GM12892 (cell line): ENCODE data around the gene GLT1D1.

Experiments
- POLR2A ChIP-seq: IDR thresholded peaks from 2 replicates; pipeline ENCODE4 v1.6.1; 2011; ENCODE audit warnings: low read depth, low read length, control low read depth
- POLR2AphosphoS5 ChIP-seq: IDR thresholded peaks from 2 replicates; pipeline ENCODE4 v1.6.1; 2011; ENCODE audit warnings: low read depth, low read length, control low read depth
- TAF1 ChIP-seq: IDR thresholded peaks from 2 replicates; pipeline ENCODE4 v1.6.1; 2011; ENCODE audit warnings: low read depth, mild to moderate bottlenecking, control low read depth, low read length, borderline replicate concordance

DNA sequence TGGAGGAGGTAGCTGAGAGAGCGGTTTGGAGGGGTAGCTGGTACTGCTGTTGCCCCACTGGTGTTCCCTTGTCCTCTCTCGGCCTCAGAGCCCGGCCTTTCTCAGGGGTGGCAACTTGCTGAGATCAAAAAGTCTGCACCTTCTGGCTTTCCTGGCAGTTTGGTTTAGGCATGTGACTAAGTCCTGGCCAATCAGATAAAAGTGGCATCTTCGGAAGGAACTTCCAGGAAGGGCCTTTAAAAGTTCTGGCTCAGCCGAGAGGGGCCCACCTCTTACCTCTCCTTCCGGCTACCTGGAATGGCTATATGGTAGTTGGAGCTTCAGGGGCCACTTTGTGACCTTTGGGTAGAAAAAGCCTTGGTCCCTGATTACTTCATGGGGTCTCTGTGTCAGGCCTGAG lies 152.6 kb downstream of the GLT1D1 start:
- TF ChIP-seq POLR2AphosphoS5: no peak
- no peak for TF ChIP-seq POLR2A
- no peak for TF ChIP-seq TAF1
